DMS 273 (cell line): ENCODE results near the gene GPATCH4.
"Not testable (repeated sequence)": the region's sequence is repeated elsewhere in the genome, so short reads cannot be mapped to it uniquely, and the experiment has no call there.

ENCODE experiments used
- DNase-seq: peaks from one replicate; lab custom pipeline; 2025; ENCODE audit not compliant: unreplicated experiment; lab: John Stamatoyannopoulos, UW

Gene GPATCH4

DNA sequence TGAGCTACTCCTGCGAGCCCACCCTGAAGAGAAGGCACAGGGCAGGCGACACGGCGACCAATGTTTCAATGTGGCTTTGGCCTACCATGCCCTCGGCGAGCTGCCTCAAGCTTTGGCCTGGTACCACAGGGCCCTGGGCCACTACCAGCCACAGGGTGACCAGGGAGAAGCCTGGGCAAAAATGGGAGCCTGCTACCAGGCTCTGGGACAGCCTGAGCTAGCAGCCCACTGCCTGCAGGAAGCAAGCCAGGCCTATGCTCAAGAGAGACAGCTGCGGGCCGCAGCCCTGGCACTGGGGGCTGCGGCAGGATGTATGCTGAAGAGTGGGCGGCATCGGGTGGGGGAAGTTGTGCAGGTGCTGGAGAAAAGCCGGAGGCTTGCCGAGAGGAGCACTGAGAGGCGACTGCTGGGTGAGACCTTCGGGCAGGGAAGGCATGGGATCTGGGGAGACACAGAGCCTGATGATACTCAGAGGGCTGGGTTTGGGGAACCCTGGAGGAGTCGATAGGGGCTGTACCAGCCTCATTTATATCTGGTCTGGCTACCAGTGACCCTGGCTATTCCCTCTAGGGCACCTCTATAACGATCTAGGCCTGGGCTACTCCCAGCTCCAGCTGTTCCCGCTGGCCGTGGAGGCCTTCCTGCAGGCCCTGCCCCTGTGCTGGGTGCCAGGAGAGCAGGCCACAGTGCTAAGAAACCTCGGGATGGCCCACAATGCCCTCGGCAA is 19.5 kb downstream of the GPATCH4 start:
- DNase-seq = no peak

DNA sequence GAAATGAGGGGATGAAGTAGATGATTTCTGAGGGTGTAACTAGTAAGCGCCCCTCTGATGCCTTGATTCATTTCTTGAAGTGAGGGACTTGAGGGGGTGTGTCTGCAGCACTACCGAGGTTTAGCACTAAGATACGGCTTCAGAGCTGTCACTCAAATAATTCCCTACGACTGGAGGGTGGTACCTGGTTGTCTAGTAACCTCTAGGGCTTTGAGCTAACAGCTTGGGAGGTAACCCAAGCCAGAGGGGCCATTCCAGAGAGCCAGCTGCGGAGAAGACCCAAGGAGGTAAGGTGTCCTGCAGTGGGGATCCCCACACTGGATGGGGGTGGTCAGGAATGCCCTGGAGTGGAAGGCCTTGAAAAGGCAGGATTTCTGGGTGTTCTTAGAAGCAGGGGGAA is 21.8 kb downstream of the GPATCH4 start, which contains the start of gene TTC24:
TTC24 (plus strand) TSS at position 252 of the 400 bp plus-strand sequence. CDS start 1,642 bp downstream, outside the sequence.
- DNase-seq = peak; percentile 46

DNA sequence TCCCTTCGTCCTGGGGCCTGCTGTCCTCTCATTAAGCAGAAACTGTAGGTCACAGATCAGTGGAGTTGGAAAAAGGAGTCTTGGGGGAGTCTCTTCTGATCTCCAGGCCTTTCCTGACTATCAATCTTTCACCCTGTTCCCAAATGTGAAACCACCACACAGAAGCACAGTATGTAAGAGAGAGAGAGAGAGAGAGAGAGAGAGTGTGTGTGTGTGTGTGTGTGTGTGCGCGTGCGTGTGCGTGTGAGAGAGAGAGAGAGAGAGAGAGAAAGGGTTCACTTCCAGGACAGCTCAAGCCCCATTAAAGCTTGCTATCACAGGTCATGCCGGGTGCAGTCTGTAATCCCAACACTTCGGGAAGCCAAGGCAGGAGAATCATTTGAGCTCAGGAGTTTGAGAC is 23.2 kb downstream of the GPATCH4 start:
- no peak for DNase-seq

DNA sequence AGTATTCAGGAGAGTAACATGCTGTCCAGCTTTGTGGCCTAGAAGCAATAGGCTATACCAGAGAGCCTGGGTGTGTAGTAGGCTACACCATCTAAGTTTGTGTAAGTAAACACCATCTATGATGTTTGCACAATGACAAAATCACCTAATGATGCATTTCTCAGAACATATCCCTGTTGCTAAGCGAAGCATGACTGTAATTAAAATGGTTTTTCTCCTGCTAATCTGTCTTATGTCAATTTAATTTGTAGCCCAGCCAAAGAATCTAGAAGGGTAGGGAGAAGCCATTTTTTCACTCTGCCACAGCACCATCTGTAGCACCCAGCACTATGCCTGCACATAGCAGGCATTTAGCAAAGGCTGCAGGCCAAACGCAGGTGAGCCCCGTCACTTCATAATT is 23.7 kb downstream of the GPATCH4 start:
- no peak for DNase-seq

DNA sequence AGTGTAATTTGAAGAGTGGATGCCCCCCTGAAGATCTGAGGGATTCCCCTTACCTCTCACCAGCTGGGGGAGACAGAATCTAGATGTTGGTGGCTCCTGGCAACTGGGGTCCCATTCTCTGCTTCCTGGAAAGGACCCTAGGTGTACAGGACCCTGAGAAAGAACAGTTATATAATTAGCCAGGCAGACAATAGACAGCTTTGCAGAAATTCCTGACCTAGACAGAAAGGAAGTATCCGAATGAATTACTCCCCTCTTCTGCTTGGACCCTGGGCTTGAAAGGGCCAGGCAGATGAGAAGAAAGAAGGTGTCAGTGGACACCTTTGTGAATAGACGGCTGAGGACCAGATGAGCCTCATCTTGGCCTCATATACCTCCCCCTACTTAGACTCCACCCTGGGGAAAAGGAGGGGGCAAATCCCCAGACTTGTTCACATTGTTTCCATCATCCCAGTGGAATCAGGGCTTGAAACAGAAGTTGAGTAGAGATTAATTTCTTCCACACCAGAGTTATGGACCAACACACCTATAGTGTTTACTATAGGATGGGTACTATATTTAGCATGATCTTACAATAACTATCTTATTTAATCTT is 27.1 kb downstream of the GPATCH4 start:
- no peak for DNase-seq

DNA sequence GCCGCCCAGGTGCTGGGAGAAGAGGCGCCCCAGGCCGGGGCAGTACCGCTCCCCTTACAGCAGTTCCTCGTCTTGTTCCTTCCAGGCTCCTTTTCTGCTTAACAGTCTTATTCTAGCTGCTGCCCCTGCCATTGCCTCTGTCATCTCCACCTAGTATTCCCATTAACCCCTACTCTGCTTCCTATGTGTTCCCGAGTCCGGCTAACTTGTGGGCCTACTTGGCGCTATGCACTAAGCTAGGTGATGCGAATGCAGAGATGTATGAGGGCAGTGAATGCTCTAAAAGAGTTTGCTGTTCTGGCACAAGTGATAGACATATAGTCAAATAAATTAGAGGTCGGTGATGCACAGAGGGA is 28.6 kb downstream of the GPATCH4 start:
- DNase-seq = no peak

DNA sequence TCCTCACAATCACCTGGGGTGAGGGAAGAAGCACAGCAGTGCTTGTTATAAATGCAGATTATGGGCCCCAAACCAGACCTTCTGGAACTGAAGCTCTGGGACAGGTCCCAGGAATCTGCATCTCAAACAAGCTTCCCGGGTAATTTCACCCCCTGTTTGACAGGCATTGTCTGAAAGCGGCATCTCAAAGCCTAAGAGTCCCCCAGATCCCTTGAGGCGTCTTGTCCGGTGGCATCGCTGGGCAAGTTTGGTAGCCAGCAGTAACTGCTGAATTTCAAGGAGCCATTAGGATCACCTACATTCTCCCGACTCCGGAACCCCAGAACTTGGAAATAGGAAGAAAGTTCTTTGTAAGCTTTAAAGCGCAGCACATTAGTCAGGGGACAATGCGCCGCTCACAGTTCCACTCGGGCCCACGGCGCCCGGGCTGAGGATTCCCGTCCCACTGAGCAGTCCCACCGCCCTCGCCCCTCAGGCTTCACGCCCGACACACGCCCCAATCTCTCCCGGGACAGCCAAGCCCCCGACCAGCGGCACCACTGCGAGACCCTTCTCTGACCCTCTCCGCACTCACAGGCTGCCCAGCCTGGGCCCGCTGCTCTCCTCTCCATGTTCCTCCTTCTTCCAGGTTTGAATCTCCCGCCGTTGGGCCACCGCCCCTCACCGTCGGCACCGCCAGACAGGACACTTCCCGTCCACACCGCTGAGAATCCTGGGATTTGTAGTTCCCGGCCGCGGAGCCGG is 29.2 kb downstream of the GPATCH4 start, which contains the start of gene IQGAP3:
IQGAP3 (minus strand) TSS at position 647 of the 744 bp plus-strand sequence; CDS start at position 611, 36 bp downstream.
- peak; percentile 95 for DNase-seq

DNA sequence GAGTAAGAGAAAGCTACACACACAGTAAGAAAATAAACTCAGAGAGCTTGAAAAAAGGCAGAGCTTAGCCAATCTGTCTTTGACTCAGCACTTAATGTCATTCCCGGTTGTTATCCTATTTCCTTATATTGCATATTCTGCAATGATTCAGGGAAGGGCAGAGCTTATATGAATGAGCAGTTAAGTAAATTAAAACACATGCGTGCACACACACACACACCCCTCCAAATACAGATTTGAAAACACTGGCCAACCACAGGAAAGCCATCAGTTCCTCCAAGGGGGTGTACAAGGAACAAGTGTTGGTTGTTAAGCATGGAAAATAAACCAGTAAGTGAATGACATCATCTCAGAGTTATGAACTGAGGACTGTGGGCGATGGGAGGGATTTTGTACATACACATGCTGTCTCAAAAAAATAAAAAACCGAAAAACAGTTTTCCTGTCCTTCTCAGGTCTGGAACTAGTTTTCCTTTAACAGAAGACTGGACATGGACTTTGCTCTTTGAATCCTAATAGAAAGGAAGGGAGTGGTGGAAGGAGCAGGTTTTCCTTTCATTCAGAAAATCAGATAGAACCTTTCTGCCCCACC is 29.9 kb downstream of the GPATCH4 start:
- peak; percentile 36 for DNase-seq

DNA sequence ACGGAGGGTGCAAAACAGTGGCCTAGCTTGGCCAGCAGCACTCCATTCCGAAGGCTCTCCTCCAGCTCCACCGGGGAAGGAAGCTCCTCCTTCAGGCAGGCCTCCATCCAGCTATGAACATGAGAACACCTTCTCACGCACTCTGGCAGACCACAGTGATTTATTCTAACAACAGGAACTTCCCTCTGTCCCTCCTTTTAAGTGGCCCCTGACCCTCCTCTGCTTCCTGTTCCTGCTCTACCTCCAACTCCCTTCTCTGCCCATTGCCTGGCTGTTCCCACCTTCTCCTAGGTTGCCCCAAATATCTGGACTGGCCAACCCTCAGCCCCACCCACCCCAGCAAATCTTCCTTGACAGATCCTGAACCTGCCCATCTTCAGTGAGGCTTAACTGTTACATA is 34.8 kb downstream of the GPATCH4 start:
- DNase-seq = no peak

DNA sequence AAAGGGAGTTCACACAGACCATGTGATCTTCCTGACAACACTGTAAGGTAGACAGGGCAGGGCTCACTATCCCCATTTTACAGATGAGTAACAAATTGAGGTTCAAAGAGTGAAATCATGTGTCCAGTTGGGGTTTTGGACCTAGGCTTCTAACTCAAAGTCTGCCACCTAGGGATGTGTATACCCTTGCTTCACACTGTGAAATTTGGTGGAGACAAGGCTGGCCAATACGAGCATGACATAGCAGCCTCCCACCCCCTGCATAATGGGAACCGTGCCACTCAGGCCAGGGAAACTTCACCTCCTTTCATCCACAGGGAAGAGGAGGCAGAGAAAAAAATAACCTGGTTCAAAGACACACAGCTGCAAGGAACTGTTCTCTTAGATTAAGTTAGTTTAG is 35.8 kb downstream of the GPATCH4 start:
- DNase-seq = no peak

DNA sequence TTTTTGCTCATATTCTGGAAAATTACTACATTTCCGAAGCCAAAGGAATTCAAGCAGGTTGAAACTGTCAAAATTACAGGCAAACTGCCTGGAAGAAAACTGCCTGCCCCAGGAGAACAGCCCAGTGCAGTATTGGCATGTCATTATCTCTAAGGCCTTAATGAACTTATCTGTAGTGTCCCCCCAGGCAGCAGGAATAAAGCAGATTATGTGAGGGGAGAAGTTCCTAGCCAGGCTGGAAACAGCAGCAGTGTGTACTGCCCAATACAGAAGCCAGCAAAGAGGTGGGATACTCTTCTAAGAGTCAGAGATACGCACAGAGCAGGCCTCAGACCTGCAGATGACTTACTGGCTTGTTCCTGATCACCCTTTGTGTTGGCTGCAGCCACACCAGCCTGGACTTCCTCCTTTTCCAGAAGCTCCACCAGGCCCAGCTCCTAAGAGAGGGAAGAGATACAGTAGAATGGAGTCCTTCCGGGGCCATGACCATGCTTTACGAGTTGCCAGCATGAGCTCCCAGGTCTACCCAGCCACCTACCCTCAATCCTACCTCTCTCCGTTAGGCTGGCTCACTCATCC is 40.6 kb downstream of the GPATCH4 start:
- DNase-seq = no peak

DNA sequence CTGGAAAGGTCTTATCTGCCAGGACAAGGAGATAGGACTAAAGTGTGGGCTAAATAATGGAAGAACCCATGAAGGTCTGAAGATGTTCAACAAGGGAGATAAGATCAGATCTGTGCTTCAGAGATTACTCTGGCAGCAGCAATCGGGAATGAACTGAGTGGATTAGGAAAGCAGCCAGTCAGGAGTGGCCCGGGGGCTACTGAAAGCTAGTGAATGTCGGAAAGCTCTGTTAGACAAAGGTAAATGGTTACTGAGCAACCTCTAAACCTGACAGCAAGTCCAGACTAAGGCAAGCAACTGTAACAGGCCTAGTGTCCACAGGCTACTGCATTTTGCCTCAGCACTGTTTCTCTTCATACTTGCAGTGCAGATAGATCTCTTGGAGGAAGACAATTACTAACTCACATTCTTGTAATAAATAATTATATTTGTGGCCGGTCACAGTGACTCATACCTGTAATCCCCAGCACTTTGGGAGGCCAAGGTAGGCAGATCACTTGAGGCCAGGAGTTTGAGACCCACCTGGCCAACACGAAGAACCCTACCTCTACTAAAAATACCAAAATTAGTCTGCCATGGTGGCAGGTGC is 41.4 kb downstream of the GPATCH4 start:
- DNase-seq = no peak

DNA sequence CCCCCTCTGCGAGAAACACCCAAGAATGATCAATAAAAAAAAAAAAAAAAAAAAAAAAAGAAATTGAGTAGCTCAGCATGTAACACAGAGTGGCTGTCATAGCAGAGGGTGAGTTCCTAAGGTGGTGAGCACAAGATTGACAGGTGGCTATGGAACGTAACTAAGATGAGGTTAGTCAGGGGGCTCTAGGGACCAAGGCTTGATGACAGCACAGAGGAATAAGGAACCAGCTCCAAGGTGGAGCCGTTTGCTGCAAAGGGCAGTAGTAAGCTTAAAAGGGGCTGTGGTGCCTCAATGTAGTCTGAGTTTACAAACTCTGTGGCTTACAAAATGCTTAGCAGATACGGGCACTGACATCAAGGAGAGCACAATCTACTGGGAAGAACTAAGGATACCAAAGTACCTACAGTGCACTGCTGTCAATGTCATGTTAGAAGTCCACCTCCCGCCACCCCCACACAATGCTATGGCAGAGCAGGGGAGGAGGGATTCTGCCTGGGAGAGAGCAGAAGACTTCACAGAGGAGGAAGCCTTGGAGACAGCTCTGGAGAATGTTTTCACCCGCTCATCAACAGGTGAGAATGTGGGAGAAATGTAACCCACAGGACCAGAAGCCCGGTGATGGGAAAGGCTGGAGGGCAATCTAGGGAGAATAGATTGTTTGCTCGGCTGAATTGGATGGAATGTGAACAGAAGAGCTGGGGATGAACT is 42.0 kb downstream of the GPATCH4 start:
- DNase-seq = no peak

DNA sequence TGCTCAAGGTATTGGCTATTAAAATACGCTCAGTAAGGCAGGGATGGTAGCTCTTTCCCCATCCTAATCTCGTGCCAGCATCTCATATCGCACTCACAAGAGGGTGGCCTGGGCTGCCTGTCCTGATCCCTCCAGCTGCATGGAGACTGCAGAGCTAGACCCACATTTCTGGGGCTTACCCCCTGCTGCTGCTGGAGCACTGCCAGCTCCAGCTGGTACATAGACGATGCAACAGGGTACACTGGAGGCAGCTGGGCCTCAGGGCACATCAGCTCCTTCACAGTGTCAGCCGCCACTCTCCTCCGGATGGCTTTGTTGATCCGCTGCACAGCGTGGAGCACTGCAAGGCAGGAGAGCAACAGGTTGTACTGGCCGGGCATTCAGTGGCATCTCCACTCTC is 44.9 kb downstream of the GPATCH4 start:
- peak; percentile 30 for DNase-seq

DNA sequence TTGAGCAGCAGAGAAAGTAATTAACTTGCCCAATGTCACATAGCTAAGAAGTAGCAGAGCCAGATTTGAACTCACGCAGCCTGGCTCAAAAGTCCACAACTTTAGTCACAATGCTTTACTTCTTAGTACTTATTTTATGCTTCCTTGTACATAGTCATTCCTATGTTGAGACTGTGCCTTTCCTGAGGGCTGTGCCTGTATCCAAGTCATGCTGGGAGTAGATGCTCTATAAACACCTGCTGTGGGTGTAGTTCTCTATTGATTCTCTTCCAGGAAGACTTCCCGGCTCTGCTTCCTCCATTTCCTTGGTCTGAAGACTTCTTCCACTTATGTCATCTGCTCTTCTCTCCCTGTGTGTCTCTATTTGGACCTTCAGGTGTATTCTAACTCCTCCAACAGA is 45.6 kb downstream of the GPATCH4 start:
- no peak for DNase-seq

DNA sequence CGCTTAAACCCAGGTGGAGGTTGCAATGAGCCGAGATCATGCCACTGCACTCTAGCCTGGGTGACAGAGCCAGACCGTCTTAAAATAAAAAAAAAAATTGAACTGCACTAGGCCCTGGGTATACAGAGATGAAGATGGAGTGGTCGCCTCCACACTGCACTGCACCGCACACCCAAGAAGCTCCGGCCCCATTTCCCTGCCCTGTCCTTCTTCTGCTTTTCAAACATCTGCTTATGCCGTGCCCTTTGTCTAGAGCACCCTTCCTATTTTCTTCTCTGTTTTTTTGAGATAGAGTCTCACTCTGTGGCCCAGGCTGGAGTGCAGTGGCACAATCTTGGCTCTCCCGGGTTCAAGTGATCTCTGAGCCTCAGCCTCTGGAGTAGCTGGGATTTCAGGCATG is 46.3 kb downstream of the GPATCH4 start:
- no peak for DNase-seq

DNA sequence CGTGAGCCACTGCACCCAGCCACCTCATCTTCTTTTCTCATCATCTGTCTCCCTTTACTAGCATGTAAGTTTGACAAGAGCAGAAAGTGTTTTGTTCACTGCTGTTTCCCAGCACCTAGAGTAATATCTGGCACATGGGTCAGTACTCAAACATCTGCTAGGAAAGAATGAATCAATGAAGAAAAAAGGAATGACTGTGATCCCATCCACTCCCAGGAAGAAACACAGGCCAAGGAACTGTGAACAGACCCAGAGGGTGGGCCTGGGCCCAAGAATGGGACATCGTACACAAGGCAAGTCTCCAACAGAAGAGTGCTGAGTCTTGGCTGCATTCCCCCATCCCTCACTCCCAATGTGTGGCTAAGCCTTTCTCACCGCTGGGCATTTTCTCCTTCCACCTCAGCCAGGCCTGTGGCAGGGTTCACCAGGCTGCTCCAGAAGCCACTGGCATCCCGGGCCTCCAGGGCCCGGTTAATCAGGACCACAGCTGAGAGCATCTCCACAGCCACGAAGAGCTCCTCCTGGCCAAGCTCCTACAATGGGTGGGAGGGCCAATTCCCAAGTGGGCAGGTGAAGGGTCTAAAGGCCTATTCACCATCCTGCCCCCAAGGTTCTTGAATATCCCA is 47.3 kb downstream of the GPATCH4 start:
- DNase-seq = no peak

DNA sequence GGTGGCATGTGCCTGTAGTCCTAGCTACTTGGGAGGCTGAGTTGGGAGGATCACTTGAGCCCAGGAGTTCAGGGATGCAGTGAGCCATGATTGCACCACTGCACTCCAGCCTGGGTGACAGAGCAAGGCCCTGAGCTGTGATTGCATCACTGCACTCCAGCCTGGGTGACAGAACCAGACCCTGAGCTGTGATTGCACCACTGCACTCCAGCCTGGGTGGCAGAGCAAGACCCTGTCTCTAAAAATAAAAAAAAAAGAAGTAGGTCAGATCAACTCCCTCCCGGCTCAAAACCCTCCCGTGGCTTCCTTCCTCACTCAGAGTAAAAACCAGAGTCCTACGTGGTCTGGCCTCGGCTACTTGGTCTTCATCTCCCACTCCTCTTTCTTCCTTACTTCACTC is 48.3 kb downstream of the GPATCH4 start:
- not testable (repeated sequence) for DNase-seq

DNA sequence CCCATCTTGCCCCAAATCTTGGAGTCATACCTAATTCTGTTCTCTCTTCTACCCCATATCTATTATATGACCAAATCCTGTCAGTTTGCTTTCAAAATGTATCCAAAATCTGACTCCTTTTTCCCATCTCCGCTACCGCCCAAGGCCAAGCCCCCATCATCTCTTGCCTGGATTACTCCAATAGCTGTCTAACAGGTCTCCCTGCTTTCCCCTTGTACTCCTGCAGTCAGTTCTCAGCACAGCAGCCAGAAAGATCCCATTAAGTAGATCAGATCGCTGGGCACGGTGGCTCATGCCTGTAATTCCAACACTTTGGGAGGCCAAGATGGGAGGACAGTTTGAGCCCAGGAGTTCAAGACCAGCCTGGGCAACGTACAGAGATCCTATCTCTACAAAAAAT is 48.8 kb downstream of the GPATCH4 start:
- no peak for DNase-seq

DNA sequence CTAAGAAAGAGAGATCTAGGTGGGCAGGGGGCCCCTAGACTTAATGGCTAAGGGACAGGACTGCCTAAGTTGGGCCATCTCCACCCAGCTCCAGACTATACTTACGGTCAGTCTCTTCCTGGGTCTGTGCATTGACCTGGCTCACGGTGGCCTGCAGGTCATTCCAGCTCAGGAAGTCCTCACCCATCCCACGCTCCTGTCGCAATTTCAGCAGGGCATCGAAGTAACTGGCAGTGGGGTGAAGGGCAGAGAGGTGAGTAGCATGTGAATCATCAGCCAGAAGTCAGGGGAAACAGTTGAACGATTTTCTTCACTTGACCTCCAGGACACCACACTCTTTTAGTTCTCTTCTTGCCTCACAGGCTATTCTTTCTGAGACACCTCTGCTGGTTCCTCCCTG is 49.4 kb downstream of the GPATCH4 start:
- DNase-seq = no peak
